GM23338 (cell line): ENCODE measurements around the gene BEST1.

ENCODE experiments used
- CREB1 ChIP-seq: fragments of 250-450 bp; sonication (Bioruptor Pico); IDR thresholded peaks from 2 replicates; pipeline ENCODE4 v1.5.0; 2020; ENCODE audit warnings: low read depth, mild to moderate bottlenecking, moderate library complexity
- CTCF ChIP-seq, 2 experiments: fragments of 200-600 bp in 1 of 2; sonication (generic) in 1 of 2; conservative IDR thresholded peaks; 2 replicates each; pipeline versions ENCODE4 v1.5.1 to v1.6.1; 2016 to 2017; ENCODE audit warnings: antibody characterized with exemption in 2 of 2, low read depth in 2 of 2, mild to moderate bottlenecking in 2 of 2, moderate library complexity in 1 of 2
- EZH2 ChIP-seq: fragments of 200-600 bp; sonication (generic); IDR thresholded peaks from one replicate; pipeline ENCODE4 v1.8.0; 2017; ENCODE audit warnings: antibody characterized with exemption, mild to moderate bottlenecking, low read depth; ENCODE audit not compliant: unreplicated experiment
- EZH2phosphoT487 ChIP-seq: fragments of 200-600 bp; sonication (generic); IDR thresholded peaks from one replicate; pipeline ENCODE4 v1.8.1; 2018; ENCODE audit warnings: antibody characterized with exemption; ENCODE audit not compliant: unreplicated experiment
- JUNB ChIP-seq: IDR thresholded peaks from one replicate; pipeline ENCODE4 v1.6.1; 2016; ENCODE audit warnings: antibody characterized with exemption; ENCODE audit not compliant: unreplicated experiment
- POLR2AphosphoS5 ChIP-seq: IDR thresholded peaks from 2 replicates; pipeline ENCODE4 v1.6.1; 2016; ENCODE audit warnings: antibody characterized with exemption, low read depth
- REST ChIP-seq: IDR thresholded peaks from one replicate; pipeline ENCODE4 v1.6.1; 2018; ENCODE audit warnings: antibody characterized with exemption; ENCODE audit not compliant: unreplicated experiment
- STAT1 ChIP-seq: IDR thresholded peaks from one replicate; pipeline ENCODE4 v1.6.1; 2016; ENCODE audit warnings: antibody characterized with exemption; ENCODE audit not compliant: unreplicated experiment

- TF ChIP-seq POLR2AphosphoS5 (no peak), CTCF (conservative IDR thresholded peaks at IDR 0.05; ENCODE audit: low read depth in 2 of 2) (no peak), EZH2 (no peak), REST (no peak), JUNB (no peak), EZH2phosphoT487 (no peak), STAT1 (no peak), CREB1 (CRISPR knock-in tag) (no peak)
These were observed 23.9 kb upstream of the BEST1 start for GRCh38 chr11:61926235-61926634.
